GM12872 (cell line): ENCODE results near the gene CST6.

Experiments
- TF ChIP-seq, protein P1 (sequence below): IDR thresholded peaks from 3 replicates; pipeline ENCODE4 v1.5.1; 2011; ENCODE audit warnings: low read depth, mild to moderate bottlenecking, low read length, moderate library complexity; ENCODE audit not compliant: insufficient read depth

The CST6 gene, protein sequence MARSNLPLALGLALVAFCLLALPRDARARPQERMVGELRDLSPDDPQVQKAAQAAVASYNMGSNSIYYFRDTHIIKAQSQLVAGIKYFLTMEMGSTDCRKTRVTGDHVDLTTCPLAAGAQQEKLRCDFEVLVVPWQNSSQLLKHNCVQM

DNA sequence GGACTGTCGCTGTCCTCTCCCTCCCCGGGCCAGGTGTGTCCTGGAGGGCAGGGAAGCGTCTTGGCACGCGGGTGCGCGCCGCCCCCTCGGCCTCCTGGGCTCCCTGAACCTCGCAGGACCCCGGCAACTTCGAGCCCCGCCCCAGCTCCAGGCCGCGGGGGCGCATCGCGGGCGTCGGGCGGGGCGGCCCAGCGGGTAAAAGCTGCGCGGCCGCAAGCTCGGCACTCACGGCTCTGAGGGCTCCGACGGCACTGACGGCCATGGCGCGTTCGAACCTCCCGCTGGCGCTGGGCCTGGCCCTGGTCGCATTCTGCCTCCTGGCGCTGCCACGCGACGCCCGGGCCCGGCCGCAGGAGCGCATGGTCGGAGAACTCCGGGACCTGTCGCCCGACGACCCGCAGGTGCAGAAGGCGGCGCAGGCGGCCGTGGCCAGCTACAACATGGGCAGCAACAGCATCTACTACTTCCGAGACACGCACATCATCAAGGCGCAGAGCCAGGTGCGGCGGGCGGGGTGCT, at the start of gene CST6:
TSS of gene CST6 (plus strand) at position 224 of the 519 bp plus-strand sequence. CDS start at position 261, 37 bp downstream.
- TF ChIP-seq, protein P1, sequence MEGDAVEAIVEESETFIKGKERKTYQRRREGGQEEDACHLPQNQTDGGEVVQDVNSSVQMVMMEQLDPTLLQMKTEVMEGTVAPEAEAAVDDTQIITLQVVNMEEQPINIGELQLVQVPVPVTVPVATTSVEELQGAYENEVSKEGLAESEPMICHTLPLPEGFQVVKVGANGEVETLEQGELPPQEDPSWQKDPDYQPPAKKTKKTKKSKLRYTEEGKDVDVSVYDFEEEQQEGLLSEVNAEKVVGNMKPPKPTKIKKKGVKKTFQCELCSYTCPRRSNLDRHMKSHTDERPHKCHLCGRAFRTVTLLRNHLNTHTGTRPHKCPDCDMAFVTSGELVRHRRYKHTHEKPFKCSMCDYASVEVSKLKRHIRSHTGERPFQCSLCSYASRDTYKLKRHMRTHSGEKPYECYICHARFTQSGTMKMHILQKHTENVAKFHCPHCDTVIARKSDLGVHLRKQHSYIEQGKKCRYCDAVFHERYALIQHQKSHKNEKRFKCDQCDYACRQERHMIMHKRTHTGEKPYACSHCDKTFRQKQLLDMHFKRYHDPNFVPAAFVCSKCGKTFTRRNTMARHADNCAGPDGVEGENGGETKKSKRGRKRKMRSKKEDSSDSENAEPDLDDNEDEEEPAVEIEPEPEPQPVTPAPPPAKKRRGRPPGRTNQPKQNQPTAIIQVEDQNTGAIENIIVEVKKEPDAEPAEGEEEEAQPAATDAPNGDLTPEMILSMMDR: no peak

DNA sequence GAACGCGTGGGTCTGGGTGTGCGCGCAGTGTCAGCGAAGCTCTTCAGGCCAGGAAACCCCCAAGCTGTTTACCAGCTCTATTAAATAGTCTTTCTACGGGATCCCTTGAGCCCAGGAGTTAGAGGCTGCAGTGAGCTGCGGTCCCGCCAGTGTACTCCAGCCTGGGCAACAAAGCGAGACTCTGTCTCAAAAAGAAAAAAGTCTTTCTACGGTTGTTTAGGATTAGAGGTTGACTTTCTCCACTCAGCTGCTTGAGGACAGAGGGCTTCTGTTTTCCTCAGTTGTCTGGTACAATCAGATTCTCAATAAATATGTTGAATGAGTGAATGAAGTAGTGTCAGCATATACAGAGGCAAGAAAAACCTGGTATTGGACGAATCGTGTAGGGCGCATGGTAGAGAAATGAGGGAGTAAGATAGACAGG, 49.7 kb upstream of the CST6 start:
- TF ChIP-seq, protein P1: no peak

DNA sequence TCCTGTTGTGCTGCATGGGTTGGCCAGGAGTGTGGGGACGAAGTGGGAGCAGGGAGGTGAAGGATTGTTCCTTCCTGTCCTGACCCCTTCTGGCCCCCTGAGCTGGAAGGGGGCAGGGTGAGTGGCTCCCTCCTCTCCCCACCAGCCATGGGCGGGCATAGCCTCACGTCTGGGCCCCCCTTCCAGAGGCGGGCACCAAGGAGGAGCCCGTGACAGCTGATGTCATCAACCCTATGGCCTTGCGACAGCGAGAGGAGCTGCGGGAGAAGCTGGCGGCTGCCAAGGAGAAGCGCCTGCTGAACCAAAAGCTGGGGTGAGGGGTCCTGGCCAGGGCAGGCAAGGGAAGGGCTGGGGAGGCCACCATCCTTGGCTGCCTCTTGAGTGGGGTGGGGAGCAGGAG, 46.9 kb upstream of the CST6 start:
- TF ChIP-seq, protein P1: no peak

DNA sequence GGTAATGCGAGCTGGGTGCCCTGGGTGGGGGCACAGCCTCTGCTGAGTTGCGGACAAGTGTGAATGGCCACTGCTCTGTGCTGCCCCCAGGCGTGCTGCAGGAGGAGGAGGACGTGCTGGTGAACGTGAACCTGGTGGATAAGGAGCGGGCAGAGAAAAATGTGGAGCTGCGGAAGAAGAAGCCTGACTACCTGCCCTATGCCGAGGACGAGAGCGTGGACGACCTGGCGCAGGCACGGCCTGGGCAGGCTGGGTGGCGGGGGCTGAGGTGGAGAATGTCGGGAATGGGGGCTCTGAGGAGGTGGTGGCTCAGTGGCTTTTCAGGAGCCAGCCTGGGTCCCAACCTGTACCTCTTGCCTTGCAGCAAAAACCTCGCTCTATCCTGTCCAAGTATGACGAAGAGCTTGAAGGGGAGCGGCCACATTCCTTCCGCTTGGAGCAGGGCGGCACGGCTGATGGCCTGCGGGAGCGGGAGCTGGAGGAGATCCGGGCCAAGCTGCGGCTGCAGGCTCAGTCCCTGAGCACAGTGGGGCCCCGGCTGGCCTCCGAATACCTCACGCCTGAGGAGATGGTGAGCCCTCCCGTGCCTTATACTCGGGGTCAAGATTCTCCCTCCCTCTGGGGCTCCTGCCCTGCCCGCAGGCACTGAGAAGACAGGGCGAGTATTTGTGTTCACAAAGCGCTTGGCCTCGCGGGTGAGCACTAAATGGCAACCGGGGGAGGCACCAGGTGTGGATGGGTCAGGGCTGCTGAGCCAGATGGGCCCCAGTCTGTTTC, 45.6 kb upstream of the CST6 start:
- TF ChIP-seq, protein P1: no peak

DNA sequence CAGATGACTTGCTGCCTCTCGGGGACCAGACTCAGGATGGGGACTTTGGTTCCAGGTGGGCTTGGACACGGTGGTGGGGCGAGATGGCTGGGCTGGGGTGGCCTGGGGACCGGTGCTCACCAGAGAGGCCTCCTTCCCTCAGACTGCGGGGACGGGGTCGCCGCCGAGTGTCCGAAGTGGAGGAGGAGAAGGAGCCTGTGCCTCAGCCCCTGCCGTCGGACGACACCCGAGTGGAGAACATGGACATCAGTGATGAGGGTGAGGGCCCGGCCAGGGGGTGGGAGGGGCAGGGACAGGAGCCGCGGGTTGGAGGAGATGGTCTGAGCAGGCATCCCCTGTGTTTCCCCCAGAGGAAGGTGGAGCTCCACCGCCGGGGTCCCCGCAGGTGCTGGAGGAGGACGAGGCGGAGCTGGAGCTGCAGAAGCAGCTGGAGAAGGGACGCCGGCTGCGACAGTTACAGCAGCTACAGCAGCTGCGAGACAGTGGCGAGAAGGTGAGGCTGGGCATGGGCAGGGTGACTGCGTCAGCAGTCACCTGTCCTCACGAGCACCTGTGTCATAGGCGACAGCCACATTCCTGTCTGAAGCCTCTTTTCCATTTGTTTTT, 44.4 kb upstream of the CST6 start:
- TF ChIP-seq, protein P1: no peak

DNA sequence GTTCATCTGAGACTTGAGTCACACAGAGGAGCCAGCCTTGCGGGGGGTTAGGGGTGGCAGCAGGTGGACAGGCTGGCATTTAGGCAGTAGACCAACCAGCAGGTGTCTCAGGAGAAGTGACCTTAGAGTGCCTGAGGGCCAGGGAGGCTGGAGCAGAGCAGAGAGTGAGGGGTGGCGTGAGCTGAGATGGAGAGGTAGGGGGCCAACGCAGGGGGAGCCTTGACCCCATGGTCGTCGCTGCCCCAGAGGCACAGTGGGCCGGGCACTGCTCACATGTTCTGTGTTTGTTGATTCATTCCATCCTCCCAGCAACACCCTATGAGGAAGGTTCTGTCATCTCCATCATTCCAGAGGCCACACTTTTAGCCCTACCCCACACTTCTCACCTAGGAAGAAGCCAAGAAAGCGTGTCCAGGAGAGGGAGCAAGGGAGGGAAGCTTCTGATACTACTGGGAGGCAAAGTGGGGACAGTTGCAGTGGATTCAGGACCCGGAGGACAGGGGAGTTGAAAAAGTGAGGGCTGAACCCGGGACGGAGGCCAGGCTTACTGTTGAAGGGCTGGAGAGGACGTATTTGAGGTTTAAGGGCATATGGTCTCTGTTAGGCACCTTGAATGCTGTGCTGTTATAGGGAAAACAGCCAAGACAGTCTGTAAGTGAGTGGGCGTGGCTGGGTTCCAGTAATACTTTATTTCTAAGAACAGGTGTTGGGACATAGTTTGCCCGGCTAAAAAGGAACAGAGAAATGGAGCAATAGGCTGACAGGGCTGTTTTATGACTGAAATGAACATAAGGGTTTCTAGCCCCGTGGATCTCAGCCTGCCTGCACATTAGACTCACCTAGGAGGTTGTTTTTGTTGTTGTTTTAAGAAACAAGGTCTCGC, 43.0 kb upstream of the CST6 start:
- TF ChIP-seq, protein P1: no peak
